NB4 (cell line): ENCODE measurements around the gene ALG8.

Source experiments
- CTCF ChIP-seq: IDR thresholded peaks from one replicate; pipeline ENCODE4 v1.5.1; 2012; ENCODE audit warnings: low read depth, low read length
- MAX ChIP-seq: IDR thresholded peaks from 2 replicates; pipeline ENCODE4 v1.6.1; 2011; ENCODE audit warnings: low read depth, low read length
- MYC ChIP-seq: IDR thresholded peaks from 2 replicates; pipeline ENCODE4 v1.6.1; 2011; ENCODE audit warnings: low read depth, low read length
- POLR2A ChIP-seq: IDR thresholded peaks from 2 replicates; pipeline ENCODE4 v1.6.1; 2011; ENCODE audit warnings: mild to moderate bottlenecking; ENCODE audit not compliant: insufficient read length; ENCODE audit errors: extremely low read depth

GRCh38 chr11:78188286-78189173, 49.1 kb upstream of the ALG8 start, which contains the start of the genes KCTD21 and USP35:
- TF ChIP-seq CTCF, result no peak
- peak; percentile 50 for TF ChIP-seq POLR2A
- peak; percentile 50 for TF ChIP-seq MYC
- peak; percentile 58 for TF ChIP-seq MAX
